ENCODE results near the gene TXK.

DNA sequence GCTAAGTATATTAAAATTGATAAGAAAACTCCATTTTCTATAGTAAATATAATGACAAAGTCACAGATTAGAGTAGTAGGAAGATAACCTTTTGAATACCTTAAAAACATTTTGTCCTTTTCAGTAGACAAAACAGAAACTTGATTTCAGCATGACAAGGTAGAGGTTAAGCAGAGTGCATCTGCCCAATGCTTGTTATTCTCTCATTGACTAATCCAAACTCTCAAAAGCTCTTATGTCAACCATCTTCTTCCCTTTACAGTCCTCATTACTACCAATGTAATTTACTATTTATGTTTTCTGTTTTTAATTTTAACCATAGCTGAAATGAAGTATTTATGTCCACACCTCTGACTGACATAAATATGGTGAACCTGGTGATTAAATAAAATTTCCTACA is 106.4 kb downstream of the TXK start:
- TF ChIP-seq POLR2A (IDR thresholded peaks at IDR 0.05), result no peak
- TF ChIP-seq, protein P1, sequence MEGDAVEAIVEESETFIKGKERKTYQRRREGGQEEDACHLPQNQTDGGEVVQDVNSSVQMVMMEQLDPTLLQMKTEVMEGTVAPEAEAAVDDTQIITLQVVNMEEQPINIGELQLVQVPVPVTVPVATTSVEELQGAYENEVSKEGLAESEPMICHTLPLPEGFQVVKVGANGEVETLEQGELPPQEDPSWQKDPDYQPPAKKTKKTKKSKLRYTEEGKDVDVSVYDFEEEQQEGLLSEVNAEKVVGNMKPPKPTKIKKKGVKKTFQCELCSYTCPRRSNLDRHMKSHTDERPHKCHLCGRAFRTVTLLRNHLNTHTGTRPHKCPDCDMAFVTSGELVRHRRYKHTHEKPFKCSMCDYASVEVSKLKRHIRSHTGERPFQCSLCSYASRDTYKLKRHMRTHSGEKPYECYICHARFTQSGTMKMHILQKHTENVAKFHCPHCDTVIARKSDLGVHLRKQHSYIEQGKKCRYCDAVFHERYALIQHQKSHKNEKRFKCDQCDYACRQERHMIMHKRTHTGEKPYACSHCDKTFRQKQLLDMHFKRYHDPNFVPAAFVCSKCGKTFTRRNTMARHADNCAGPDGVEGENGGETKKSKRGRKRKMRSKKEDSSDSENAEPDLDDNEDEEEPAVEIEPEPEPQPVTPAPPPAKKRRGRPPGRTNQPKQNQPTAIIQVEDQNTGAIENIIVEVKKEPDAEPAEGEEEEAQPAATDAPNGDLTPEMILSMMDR (IDR thresholded peaks at IDR 0.05), result no peak
